ENCODE results near the gene CTXND1. TPM values are rescaled to one million over a fixed set of nuclear protein-coding genes. Genes with fewer than 3 reads are reported as not detected.

The CTXND1 gene
- total RNA-seq, 1 experiment from 2014 or later: not detected

- Histone ChIP-seq H4K91ac (ENCODE audit: insufficient read length, low read depth, low read length) (no peak overlapping the region), H3K27ac (ENCODE audit: insufficient read length, low read depth, low read length) (no peak overlapping the region), H3K79me1 (ENCODE audit: insufficient read depth, low read depth, low read length, poor library complexity, severe bottlenecking) (no peaks in the 10 kb centered on the region), H3K4ac (ENCODE audit: low read depth, low read length) (no peak overlapping the region), H3K23me2 (ENCODE audit: insufficient read length, low read depth, low read length, poor library complexity, severe bottlenecking) (no peaks in the 10 kb centered on the region), H3K27me3 (ENCODE audit: insufficient read depth, low read length) (no peaks in the 10 kb centered on the region), H3K79me2 (ENCODE audit: insufficient read depth, low read length) (no peaks in the 10 kb centered on the region; the same call in 1 of the 2 replicates), H2AK5ac (ENCODE audit: insufficient read length, low read length) (no peak overlapping the region), H2BK15ac (ENCODE audit: low read depth, low read length) (no peak overlapping the region), H2BK20ac (ENCODE audit: low read depth, low read length, poor library complexity, severe bottlenecking) (no peak overlapping the region), H2BK120ac (ENCODE audit: low read depth, low read length, poor library complexity, severe bottlenecking) (no peak overlapping the region), H3K4me1 (ENCODE audit: insufficient read depth, low read length) (no peaks in the 10 kb centered on the region), H4K20me1 (ENCODE audit: control insufficient read depth, insufficient read depth, insufficient read length) (no peaks in the 10 kb centered on the region), H2AFZ (ENCODE audit: low read length) (no peak overlapping the region), H2BK12ac (ENCODE audit: insufficient read length, low read depth, low read length) (no peak overlapping the region), H2BK5ac (ENCODE audit: insufficient read length, low read length) (no peak overlapping the region), H3K18ac (ENCODE audit: insufficient read length, low read depth, low read length) (no peak overlapping the region), H3T11ph (ENCODE audit: low read length) (no peak overlapping the region), H4K8ac (replicated peaks; ENCODE audit: insufficient read length, low read depth, low read length) (no peak overlapping the region), H3K4me2 (ENCODE audit: insufficient read depth, insufficient read length, low read length) (no peak overlapping the region), H3K23ac (ENCODE audit: insufficient read length, low read depth, low read length) (no peak overlapping the region), H3K9me3 (ENCODE audit: control insufficient read depth, low read depth, low read length) (no peaks in the 10 kb centered on the region), H3K9ac (ENCODE audit: extremely low read depth, insufficient read length, low read length) (no peak overlapping the region), H4K5ac (ENCODE audit: insufficient read length, low read depth, low read length) (no peak overlapping the region), H3K56ac (ENCODE audit: insufficient read length, low read depth, low read length) (no peak overlapping the region), H3K14ac (ENCODE audit: insufficient read depth, low read length) (no peak overlapping the region)
- Mint-ChIP-seq H3K4me1 (0 out of 4 replicates have a peak, but pooled peaks cover 0 to 2% of the 10 kb centered on the region in 2 experiments), H3K36me3 (ENCODE audit: insufficient read depth in 1 of 3, low read depth in 3 of 3) (peaks cover 11 to 40% (median 14%) of the 10 kb centered on the region in 3 experiments), H3K4me3 (no peak overlapping the region), H3K27ac (no peak overlapping the region), H3K9me3 (no peaks in the 10 kb centered on the region), H3K27me3 (ENCODE audit: low read depth) (no peaks in the 10 kb centered on the region)
- DNase-seq: no peak
- no peak for TF ChIP-seq CTCF (conservative IDR thresholded peaks at IDR 0.05)
- no CpG with 5 or more reads among the region's 6 CpGs for WGBS (ENCODE audit: extremely low coverage, insufficient read length, low lambda C conversion rate)
These were observed 89.9 kb downstream of the CTXND1 start for GRCh38 chr15:80162059-80162554.
